Measurements from ENCODE around the gene ZMYM3.

DNA sequence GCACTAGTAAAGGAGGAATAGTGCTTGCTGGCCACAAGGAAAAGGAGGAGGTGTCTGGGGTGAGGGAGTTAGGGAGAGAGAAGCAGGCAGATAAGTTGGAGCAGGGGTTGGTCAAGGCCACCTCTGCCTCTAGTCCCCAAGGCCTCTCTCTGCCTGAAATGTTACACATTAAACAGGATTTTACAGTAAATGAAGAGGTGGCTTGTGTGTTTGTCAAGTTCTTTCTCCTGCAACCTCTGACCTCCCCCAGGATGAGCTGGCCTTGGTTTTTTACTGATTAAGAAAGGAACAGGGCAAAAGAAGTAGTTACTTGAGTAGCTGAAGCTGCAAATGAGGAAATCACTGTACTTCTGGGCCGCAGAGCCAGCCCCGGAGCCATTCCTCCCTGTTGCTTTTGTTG is 28.9 kb downstream of the ZMYM3 start:
- TF ChIP-seq CTCF (IDR thresholded peaks at IDR 0.05) (no peak), EZH2 (IDR thresholded peaks at IDR 0.05; ENCODE audit: borderline replicate concordance, insufficient read depth, low read depth, low read length, poor library complexity, severe bottlenecking) (no peak)
